Measurements from ENCODE around the gene GAS7. TPM values are rescaled to one million over a fixed set of nuclear protein-coding genes. Genes with fewer than 3 reads are reported as not detected.

GAS7 gene
- total and polyA plus RNA-seq, 10 of the 15 experiments (the other 5 are each of a cell fraction or from before 2014, with no cell fraction given): 2.3 to 53.4 (median 24.0) TPM

DNA sequence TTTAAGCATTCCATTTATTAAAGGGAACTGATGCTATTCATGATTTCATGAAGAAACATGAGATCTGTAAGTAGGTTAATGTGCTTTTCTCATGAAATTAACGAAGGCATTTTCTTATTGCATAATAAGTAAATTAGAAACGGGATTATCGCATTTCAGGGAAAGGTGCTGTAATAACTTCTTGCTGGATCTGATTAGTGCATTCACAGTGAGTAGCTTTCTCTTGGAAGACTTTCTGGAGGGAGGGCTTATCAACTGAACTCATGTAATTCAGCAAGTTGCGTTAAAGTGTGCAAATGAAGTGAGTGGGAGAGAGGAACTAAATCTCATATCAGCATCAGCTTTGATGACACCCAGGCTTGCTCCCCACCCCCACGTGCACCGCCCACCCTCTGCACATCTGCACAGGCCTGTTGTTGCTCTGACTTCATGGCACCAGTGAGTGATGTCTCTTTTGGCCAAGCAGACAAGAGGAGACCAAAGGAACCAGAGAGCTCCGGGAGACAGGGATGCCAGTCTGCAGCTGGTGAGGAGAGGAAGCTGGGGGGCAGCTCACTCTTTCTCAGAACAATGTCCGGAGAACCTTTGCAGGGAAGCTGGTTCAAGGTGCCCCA lies 26.3 kb upstream of the GAS7 start (continued):
- TF ChIP-seq, protein P1, sequence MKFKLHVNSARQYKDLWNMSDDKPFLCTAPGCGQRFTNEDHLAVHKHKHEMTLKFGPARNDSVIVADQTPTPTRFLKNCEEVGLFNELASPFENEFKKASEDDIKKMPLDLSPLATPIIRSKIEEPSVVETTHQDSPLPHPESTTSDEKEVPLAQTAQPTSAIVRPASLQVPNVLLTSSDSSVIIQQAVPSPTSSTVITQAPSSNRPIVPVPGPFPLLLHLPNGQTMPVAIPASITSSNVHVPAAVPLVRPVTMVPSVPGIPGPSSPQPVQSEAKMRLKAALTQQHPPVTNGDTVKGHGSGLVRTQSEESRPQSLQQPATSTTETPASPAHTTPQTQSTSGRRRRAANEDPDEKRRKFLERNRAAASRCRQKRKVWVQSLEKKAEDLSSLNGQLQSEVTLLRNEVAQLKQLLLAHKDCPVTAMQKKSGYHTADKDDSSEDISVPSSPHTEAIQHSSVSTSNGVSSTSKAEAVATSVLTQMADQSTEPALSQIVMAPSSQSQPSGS (IDR thresholded peaks at IDR 0.05; ENCODE audit: low read length): no peak

DNA sequence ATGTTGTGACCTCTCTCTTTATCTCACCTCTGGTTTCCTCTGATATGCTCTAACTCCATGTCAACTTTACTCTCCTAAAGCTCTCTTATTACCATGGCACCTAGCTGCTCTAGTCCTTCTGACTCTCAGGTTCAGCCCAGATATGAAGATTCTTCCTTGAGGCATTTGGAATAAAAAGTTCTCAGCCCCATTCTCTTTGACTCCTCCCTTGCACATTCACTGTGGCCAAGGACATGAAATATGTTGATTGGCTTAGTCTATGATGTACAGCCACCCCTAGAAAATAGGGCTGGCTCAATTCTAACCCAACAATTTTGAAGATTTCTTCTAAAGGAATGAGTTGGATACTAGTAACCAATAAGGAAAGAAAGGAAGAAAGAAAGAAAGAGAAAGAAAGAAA lies 20.8 kb upstream of the GAS7 start:
- no peaks in the 10 kb centered on the region for H3K4me1 ChIP-seq (ENCODE audit: control insufficient read depth, insufficient read depth, low read length)
- H2AFZ ChIP-seq (ENCODE audit: control insufficient read depth, low read depth, low read length): no peak overlapping the region
- ChIA-PET RAD21 (ENCODE audit: unreplicated experiment) (no interaction called here), CTCF (no interaction called here), SMC1A (ENCODE audit: uncharacterized antibody, unreplicated experiment) (no interaction called here), POLR2A (no interaction called here)
- H3K9ac ChIP-seq (ENCODE audit: control insufficient read depth, insufficient read depth, low read length): no peak overlapping the region
- H3K36me3 ChIP-seq (ENCODE audit: control insufficient read depth in 2 of 2, insufficient read depth in 2 of 2, low read length in 1 of 2): no peaks in the 10 kb centered on the region
- H3K27ac ChIP-seq (ENCODE audit: control insufficient read depth, insufficient read depth): no peak overlapping the region
- H3K27me3 ChIP-seq (replicated peaks in 1 of 2; ENCODE audit: control insufficient read depth in 2 of 2, insufficient read depth in 2 of 2, low read length in 1 of 2): no peaks in the 10 kb centered on the region
- BruUV-seq (replicated peaks): no TSS peak
- peaks cover 2% of the 10 kb centered on the region; the same call in 1 of the 3 replicates for H3K9me3 ChIP-seq (replicated peaks; ENCODE audit: control insufficient read depth, insufficient read depth, low read length)
- no peak overlapping the region for H3K4me3 ChIP-seq
- ATAC-seq (no peak), DNase-seq (ENCODE audit: low read depth, low spot score) (no peak), FAIRE-seq (no peak)
- H3K79me2 ChIP-seq (ENCODE audit: control insufficient read depth, insufficient read depth, low read length): no peaks in the 10 kb centered on the region
- in situ Hi-C loops (cut with MboI) (no loop called here), intact Hi-C loops (cut with micrococcal nuclease; ENCODE audit: unreplicated experiment) (no loop called here)
- no peak overlapping the region for H3K4me2 ChIP-seq (ENCODE audit: control insufficient read depth, insufficient read depth)
- H4K20me1 ChIP-seq (ENCODE audit: control insufficient read depth, insufficient read depth): no peaks in the 10 kb centered on the region
- TF ChIP-seq DPF2 (IDR thresholded peaks at IDR 0.05) (no peak), RAD51 (IDR thresholded peaks at IDR 0.05) (no peak), SUZ12 (IDR thresholded peaks at IDR 0.05; ENCODE audit: unreplicated experiment) (no peak), SMARCA5 (IDR thresholded peaks at IDR 0.05) (no peak), EGR1 (IDR thresholded peaks at IDR 0.05; ENCODE audit: borderline replicate concordance in 1 of 2, low read depth in 2 of 2, low read length in 2 of 2) (no peak), TARDBP (IDR thresholded peaks at IDR 0.05; ENCODE audit: borderline replicate concordance) (no peak), ZNF217 (IDR thresholded peaks at IDR 0.05) (no peak)
- TF ChIP-seq, protein P2, sequence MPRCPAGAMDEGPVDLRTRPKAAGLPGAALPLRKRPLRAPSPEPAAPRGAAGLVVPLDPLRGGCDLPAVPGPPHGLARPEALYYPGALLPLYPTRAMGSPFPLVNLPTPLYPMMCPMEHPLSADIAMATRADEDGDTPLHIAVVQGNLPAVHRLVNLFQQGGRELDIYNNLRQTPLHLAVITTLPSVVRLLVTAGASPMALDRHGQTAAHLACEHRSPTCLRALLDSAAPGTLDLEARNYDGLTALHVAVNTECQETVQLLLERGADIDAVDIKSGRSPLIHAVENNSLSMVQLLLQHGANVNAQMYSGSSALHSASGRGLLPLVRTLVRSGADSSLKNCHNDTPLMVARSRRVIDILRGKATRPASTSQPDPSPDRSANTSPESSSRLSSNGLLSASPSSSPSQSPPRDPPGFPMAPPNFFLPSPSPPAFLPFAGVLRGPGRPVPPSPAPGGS (IDR thresholded peaks at IDR 0.05; ENCODE audit: borderline replicate concordance, insufficient read depth, low read depth, low read length, poor library complexity, severe bottlenecking): no peak
- TF ChIP-seq, protein P3, sequence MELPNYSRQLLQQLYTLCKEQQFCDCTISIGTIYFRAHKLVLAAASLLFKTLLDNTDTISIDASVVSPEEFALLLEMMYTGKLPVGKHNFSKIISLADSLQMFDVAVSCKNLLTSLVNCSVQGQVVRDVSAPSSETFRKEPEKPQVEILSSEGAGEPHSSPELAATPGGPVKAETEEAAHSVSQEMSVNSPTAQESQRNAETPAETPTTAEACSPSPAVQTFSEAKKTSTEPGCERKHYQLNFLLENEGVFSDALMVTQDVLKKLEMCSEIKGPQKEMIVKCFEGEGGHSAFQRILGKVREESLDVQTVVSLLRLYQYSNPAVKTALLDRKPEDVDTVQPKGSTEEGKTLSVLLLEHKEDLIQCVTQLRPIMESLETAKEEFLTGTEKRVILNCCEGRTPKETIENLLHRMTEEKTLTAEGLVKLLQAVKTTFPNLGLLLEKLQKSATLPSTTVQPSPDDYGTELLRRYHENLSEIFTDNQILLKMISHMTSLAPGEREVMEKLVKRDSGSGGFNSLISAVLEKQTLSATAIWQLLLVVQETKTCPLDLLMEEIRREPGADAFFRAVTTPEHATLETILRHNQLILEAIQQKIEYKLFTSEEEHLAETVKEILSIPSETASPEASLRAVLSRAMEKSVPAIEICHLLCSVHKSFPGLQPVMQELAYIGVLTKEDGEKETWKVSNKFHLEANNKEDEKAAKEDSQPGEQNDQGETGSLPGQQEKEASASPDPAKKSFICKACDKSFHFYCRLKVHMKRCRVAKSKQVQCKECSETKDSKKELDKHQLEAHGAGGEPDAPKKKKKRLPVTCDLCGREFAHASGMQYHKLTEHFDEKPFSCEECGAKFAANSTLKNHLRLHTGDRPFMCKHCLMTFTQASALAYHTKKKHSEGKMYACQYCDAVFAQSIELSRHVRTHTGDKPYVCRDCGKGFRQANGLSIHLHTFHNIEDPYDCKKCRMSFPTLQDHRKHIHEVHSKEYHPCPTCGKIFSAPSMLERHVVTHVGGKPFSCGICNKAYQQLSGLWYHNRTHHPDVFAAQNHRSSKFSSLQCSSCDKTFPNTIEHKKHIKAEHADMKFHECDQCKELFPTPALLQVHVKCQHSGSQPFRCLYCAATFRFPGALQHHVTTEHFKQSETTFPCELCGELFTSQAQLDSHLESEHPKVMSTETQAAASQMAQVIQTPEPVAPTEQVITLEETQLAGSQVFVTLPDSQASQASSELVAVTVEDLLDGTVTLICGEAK (IDR thresholded peaks at IDR 0.05; ENCODE audit: borderline replicate concordance): no peak
- TF ChIP-seq, protein P4, sequence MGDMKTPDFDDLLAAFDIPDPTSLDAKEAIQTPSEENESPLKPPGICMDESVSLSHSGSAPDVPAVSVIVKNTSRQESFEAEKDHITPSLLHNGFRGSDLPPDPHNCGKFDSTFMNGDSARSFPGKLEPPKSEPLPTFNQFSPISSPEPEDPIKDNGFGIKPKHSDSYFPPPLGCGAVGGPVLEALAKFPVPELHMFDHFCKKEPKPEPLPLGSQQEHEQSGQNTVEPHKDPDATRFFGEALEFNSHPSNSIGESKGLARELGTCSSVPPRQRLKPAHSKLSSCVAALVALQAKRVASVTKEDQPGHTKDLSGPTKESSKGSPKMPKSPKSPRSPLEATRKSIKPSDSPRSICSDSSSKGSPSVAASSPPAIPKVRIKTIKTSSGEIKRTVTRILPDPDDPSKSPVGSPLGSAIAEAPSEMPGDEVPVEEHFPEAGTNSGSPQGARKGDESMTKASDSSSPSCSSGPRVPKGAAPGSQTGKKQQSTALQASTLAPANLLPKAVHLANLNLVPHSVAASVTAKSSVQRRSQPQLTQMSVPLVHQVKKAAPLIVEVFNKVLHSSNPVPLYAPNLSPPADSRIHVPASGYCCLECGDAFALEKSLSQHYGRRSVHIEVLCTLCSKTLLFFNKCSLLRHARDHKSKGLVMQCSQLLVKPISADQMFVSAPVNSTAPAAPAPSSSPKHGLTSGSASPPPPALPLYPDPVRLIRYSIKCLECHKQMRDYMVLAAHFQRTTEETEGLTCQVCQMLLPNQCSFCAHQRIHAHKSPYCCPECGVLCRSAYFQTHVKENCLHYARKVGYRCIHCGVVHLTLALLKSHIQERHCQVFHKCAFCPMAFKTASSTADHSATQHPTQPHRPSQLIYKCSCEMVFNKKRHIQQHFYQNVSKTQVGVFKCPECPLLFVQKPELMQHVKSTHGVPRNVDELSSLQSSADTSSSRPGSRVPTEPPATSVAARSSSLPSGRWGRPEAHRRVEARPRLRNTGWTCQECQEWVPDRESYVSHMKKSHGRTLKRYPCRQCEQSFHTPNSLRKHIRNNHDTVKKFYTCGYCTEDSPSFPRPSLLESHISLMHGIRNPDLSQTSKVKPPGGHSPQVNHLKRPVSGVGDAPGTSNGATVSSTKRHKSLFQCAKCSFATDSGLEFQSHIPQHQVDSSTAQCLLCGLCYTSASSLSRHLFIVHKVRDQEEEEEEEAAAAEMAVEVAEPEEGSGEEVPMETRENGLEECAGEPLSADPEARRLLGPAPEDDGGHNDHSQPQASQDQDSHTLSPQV (IDR thresholded peaks at IDR 0.05): no peak
